Endothelial cell of hepatic sinusoid (primary cell): ENCODE data around the gene GCM1.

Source experiments
- in situ Hi-C: cut with HindIII; loops from 2 replicates; pipeline ENCODE4 v1.10.0; 2017; ENCODE audit warnings: low sequenced_read_pairs

GCM1 gene

DNA sequence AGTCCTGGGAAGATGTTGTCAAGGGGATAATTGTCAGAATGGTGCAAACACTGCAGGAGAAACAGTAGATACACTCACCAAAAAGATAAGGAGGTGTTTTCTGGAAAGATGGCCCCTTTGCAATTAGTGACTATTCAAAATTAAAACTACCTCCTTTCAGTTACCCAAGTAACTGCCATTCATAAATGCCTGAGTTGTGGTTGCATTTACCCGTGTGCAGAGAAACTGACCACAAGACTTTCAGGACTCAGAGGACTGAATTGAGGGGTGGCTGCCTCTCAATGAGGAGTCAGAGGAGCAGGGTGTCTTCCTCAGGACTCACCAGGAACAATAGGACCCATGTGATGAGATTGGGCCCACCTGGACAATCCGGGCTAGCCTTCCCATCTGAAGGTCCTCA, 39.0 kb downstream of the GCM1 start:
- in situ Hi-C loops = no loop called here

DNA sequence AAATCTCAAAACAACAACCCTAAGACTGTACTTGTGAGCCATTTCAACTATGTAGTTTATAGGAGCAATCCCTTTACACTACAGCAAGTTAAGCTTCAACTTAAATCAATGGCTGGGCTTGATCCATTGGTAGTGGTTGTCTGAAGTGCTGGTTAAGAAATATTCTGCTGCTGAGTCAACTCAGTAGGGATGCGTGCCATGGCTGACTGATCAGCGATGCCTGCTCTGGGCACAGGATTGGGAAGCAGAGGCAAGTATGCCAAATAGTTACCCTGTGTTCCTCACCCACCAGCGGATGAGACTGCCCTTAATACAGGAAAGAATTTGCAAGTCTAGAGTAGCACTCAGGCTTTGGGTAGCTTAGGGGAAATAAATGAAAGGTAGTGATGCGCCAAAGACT, 41.5 kb downstream of the GCM1 start:
- in situ Hi-C loops = no loop called here

- in situ Hi-C loops = no loop called here
Observed at GRCh38 chr6:53104916-53105315, 43.7 kb downstream of the GCM1 start.

DNA sequence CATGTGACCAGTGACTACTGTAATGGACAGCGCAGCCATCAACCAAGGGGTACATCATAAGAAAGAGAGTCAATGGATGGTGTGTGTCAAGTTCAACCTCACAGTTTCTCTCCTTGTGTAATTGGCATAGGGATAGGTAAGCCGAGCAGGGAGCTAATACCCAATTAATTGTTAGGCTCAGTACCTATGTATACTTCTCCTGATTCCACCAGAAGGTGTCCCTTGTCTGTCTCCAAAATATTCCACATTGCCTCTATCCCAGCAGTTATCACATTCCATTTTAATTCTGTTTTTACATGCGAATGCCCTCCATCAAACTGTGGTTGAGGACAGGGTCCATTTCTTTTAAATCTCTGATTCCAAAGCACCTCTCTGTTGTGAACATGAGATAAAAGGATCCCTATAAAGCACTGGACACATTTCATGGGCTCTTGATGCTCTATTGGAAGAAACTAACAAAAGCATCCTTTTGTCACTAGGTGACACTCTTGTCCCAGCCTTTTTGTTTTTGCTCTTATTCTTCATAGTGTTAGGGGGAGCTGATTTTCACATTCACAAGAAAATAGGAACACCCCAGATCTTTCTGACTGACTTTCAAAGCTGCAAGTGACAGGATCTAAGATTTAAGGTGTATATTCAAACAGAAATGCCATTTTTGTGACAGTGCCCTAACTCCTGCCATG, 44.5 kb downstream of the GCM1 start:
- in situ Hi-C loops = no loop called here

DNA sequence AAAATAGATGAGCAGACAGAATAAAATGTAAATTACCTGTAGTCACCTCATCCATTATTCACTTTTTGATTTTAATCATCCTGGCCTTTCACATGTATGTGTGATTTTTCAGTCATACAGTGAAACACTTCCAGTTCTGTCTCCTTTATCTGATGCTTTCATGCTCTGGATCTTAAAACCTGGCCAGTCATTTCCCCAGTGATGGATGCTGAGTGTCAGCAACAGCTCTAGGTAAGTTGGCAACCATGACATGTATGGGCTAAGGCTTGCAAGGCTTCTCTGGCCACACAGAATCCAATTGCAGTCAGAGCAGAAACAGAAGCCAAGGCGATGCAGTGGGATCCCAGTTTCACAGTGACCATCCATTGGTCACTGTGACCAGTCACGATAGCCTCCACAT, 47.6 kb downstream of the GCM1 start:
- in situ Hi-C loops = no loop called here

GRCh38 chr6:53100561-53100960, 48.1 kb downstream of the GCM1 start:
- in situ Hi-C loops = no loop called here

GRCh38 chr6:53095716-53096115, 52.9 kb downstream of the GCM1 start:
- in situ Hi-C loops = no loop called here

GRCh38 chr6:53095270-53095669, 53.4 kb downstream of the GCM1 start:
- in situ Hi-C loops = no loop called here

DNA sequence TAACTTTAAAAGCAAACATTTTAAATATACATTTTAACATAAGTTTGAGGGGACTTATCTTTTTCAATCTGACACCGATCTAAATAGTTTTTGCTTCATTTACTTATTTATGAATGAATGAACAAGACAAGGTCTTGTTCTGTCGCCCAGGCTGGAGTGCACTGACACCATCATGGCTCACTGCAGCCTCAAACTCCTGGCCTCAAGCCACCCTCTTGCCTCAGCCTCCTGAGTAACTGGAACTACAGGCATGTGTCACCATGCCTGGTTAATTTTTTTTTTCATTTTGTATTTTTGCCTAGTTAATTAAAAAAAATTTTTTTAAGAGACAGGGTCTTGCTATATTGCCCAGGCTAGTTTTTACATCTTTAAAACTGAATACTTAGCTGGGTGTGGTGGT, 58.1 kb downstream of the GCM1 start:
- in situ Hi-C loops = no loop called here

- in situ Hi-C loops = no loop called here
Observed at GRCh38 chr6:53089948-53090347, 58.7 kb downstream of the GCM1 start.

GRCh38 chr6:53086302-53086701, 62.3 kb downstream of the GCM1 start:
- in situ Hi-C loops = no loop called here

- in situ Hi-C loops = no loop called here
Observed at GRCh38 chr6:53080813-53081212, 67.8 kb downstream of the GCM1 start.
